Measurements from ENCODE around the gene OR8B3.
A peak's percentile ranks its signal among the peaks of the same experiment; 100 is the strongest.
"Not testable (repeated sequence)": the region's sequence is repeated elsewhere in the genome, so short reads cannot be mapped to it uniquely, and the experiment has no call there.

OR8B3 gene, protein sequence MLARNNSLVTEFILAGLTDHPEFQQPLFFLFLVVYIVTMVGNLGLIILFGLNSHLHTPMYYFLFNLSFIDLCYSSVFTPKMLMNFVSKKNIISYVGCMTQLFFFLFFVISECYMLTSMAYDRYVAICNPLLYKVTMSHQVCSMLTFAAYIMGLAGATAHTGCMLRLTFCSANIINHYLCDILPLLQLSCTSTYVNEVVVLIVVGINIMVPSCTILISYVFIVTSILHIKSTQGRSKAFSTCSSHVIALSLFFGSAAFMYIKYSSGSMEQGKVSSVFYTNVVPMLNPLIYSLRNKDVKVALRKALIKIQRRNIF

DNA sequence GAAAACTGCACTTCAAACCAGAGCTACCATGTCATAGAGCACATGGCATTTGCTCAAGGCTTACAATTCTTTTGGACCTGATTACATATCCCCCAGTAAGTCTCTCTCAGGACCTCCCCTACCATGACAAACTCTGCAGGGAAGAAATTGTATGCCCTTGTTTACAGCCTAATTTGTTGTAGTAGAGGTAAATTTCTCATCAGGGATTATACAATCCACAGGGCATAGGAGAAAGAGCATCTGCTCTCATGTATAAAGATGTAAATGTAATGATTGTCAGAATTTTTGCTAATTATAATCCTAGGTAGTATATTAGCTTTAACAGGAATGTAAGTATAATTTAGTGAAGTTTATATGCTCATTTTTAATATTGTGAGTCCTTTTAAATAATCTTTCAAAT is at the start of gene OR8B3:
Gene OR8B3 (minus strand): TSS at position 101 of the 400 bp plus-strand sequence. CDS start 1,673 bp downstream, outside the sequence.
- no peak for DNase-seq

DNA sequence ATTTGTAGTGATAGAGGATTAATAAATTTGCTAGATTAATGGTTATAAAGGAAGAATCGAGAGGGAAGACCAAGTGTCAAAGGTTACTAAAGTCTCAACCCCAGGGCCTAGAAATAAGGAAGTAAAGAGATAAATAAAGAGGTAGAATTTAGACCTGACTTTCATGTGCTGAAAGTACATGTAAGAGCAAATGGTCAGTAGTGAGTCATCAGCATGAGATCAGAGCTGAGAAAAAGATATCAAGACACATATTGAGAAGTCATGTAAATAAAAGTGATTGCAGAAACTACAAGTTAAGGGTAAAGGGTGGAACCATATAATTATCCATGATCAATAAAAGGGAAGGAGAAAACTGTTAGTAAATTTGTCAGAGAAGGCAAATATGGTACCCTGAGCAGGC is 48.1 kb upstream of the OR8B3 start:
- no peak for DNase-seq

DNA sequence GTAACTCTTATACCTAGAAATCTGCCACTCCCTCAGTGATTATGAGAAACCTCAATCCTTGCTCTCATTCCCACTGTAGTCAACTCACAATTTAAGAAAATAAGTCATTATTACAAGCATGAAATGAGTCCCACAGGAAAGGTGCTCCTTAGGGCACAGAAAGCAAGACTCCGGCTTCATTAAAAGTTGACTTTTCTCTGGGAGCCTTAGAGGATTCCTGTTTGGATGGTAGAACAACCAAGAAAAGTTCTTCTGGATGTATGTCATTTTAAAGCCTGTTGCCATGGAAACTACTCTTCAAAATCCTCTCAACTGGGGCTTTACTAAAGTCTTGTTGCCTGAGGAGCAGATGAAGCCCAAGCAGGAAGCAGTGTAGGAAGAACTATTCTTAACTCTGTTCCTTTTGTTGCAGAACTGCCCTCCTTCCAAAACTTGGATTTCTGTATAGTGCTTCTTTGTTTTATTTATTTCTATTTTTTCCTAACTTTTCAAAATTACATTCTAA is 46.9 kb upstream of the OR8B3 start, which contains the start of gene OR8B8:
Gene OR8B8 (minus strand): TSS at position 51 of the 505 bp plus-strand sequence. CDS start 4,611 bp downstream, outside the sequence.
- no peak for DNase-seq

DNA sequence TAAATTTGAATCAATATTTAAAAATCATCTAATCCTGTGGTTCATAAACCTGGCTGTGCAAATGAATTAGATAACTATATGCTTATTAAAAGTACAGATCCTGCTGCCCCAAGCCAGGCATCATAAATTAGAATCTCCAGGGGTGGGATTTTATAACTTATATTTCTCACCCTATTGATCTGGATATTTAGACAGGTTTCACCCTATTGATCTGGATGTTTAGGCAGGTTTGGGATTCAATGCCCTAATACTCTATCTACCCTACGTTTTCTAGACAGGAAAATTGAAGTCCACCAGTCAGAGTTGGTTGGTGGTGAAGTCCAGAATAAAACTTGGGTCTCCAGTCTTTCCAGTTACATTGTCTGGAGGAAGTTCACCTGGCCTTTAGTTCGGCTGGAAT is 44.0 kb upstream of the OR8B3 start:
- DNase-seq: no peak

DNA sequence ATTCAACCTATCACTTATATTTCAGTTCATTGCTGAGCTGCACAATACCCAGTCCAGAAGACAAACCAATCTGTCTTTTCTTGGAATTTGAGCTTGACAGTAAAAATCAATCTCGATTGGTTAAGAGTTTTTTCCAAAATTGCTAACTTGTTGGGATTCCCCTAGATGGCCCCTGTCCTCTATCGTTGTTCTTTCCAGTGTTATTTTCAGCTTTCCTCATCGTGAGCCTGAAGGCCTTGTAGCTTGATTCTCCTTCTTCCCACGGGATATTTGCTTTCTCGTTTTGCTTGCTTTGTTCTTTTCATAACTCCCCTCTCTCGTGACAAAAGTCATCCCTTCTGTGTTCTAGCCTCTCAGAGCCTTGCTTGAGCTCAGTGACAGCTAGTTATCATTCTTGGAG is 43.6 kb upstream of the OR8B3 start:
- no peak for DNase-seq

DNA sequence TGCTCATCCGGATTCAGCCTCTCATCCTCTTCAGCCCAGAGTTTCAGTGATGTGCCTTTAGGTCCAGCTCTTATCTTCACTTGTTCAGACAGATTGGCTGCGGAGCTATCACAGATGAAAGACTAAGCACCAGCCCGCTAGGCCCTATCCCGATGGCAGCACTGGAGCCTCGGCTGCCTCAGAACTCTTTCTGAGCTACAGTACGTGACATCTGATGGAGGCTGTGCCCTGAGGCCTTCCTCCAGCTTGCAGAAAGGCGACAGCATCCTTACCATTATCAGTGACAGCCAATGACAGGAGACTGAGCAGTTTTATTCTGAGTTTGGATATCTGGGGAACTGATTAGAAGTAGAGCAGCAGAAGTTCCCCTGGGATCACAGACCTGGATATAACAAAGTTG is 42.7 kb upstream of the OR8B3 start:
- no peak for DNase-seq

DNA sequence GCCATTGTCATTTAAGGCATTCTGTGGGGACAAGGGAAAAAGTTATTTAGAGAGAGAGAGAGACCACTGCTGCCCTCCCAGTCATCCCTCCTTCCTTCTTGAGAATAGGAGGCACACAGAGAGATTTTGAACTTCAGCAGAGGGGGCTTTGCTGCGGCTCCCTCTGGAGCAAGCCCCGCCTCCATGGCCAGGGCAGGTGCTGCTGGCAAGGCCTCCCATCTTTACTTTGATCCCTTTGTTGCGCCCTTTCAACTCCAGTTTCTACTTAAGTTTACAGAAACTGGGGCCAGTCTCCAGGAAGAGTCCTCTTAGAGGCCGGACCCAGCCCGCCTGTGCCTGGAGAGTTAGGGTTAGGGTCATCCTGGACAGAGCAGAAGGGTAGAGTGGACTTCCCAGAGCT is 42.3 kb upstream of the OR8B3 start:
- DNase-seq: no peak

DNA sequence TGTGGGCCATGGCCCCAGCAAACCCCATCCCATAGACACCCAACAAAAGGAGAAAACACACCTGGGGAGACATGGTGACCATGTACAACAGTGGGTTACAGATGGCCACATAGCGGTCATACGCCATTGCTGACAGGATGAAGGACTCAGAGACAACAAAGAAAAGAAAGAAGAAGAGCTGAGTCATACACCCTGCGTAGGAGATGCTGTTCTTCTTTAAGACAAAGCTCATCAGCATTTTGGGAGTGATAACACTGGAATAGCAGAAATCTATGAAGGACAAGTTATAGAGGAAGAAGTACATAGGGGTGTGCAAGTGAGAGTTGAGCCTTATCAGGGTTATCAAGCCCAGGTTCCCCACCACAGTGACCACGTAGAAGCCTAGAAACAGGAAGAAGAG is 41.8 kb upstream of the OR8B3 start:
- no peak for DNase-seq

DNA sequence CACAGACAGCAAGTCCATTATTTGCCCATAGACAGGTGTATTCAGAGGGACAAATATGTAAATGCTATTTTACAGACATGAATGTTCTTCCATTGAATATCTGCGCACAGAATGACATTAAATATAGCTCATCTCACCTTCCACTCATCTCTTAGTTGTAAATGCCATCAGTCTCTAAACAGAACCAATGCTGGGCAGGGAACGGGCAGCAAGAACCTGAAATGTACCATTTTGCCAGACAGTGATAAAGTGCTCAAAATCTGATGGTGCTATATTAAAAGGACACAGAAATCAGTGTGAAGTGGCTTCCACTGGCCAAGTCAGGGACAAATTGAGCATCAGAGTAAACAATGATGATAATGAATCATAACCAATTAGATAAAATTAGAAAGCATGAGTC is 35.9 kb upstream of the OR8B3 start:
- no peak for DNase-seq

DNA sequence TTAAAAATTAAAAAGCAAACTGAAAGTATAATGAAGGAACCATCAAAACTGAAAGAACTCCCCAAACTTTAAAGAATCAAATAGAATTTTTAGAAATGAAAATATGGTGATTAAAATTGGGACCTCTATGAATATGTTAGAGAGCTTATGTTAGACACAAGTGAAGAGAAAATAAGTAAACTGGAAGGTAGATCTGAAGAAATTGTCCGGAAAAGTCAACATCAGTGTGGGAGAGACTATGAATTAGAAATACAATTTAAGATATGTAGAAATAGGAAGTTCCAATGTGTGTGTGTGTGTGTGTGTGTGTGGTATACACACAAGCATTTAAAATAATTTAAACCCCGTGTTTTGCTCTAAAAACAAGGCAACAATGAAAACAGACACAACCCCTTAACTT is 30.8 kb upstream of the OR8B3 start:
- DNase-seq: no peak

DNA sequence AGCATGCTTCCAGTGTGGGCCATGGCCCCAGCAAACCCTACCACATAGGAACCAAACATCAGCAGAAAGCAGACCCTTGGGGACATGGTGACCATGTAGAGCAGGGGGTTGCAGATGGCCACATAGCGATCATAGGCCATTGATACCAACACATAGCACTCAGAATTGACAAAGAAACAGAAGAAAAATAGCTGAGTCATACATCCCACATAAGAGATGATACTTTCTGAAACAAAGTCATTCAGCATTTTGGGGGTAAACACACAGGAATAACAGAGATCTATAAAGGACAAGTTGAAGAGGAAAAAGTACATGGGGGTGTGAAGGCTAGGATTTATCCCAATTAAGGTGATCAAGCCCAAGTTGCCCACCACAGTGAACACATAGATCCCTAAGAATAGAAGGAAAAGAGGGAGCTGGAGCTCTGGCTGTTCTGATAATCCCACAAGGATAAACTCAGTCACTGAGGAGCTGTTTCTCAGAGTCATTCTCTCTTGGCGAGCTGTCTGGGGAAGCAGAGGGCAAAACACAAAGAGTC is 25.6 kb upstream of the OR8B3 start, which contains the start of gene OR8B4:
Gene OR8B4 (minus strand): TSS at position 488 of the 538 bp plus-strand sequence. CDS start 0 bp downstream, at position 488.
- DNase-seq: no peak

DNA sequence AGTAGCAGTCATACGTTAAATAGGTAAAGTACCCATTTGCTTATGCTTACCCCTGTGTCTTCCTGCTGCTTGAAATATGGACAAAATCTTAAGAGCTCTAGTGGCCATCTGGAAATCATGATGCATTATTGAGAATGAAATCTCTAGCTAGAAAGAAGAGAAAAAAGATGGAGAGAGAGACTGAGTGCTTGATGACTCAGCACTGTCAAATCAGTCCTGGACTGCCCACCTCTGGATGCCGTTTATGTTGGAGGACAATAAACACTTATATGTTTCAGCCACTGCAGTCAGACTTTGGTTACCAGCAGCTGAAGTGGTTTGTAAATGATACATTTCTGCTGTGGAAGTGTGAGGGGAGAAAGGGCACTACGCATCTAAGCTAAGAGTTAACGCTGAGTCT is 22.2 kb upstream of the OR8B3 start:
- no peak for DNase-seq

DNA sequence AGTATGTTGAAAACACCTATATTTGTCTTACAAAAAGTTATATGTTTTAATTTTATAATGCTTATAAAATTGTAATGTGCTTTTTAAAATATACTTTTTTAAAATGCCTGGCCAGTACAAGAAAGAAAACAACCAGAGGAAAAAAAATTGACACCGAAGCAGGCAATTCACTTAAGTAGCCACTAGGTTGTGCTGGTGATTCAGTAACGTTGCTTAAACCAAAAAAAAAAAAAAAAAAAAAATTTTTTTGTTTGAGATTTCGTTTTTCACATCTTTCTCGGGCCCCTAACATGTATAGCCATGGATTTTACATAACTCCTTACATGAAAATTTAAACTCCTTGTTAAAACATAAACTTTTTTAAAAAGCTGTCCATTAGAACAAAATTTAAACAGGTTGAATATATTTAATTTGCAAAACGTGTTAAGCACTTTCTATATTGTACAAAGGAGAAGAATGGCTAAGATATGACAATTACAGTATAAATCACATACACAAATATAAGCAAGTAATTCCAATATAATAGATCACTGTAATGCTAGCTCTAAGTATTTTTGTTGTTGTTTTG is 16.6 kb upstream of the OR8B3 start:
- DNase-seq: peak; percentile 6

DNA sequence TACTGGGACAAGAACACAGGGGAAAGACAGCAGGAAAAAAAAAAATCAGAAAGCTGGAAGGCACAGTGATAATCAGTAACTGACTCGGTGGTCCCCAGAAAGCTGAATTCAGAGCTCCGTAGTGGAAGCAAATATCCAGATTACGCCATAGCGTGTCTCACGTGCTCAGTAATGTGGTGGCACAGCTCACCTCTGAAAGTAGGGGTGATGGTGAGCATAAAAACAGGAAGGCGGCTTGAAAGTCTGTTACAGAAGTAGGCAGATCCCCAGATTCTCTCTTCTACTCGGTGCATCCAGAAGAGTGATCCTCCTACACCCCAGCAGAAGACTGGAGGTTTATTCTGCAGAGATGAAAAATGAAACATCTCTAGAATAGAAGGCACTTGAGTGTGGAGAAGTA is 11.1 kb upstream of the OR8B3 start:
- DNase-seq: no peak

DNA sequence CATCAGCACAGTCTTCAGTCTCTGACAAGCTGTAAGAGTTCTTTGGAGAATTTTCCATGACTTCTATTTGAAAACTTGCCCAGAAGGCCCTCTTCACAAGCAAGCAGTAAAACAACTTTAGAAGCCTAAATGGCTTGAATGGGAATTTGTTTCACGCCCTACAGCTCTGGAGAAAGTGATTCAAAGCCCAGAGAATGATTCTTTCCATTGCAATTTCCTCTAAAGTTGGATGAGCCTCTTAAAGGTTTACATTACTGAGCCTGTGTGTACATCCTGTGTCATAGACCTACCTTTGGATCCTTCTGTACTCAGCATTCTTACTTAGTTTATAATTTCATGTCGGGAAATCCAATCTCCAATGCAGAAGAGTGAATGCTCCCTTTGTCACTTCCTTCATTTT is 6.8 kb upstream of the OR8B3 start:
- DNase-seq: no peak

DNA sequence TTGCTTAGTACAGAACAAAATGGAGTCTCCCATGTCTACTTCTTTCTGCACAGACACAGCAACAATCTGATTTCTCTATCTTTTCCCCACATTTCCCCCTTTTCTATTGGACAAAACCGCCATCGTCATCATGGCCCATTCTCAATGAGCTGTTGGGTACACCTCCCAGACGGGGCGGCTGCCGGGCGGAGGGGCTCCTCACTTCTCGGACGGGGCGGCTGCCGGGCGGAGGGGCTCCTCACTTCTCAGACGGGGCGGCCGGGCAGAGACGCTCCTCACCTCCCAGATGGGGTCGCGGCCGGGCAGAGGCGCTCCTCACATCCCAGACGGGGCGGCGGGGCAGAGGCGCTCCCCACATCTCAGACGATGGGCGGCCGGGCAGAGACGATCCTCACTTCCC is 4.4 kb upstream of the OR8B3 start:
- DNase-seq: not testable (repeated sequence)

DNA sequence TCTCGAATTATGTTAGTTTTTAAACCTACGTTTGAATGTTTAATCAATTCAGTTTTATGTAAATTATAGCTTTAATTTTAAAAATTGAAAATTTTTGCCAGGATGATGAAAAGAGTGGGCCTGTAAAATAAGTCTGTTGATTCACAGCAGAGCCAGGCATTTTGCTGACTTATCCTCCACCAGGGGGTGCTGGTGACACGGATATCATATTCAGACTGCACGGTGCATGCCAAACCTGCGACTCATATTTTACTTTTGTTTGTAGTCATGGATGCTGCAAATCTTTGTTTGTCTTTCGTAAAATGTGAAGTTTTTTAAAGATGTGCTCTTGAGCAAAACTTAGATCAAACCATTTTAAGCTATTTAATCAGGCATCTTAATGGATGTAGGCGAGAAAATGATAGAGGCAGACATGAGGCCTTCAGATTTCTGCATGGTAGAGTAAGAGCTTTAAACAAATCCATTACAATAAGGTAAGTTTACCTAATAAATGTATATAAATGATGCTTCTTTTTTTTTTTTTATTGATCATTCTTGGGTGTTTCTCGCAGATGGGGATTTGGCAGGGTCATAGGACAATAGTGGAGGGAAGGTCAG is 3.6 kb upstream of the OR8B3 start:
- DNase-seq: peak; percentile 0

DNA sequence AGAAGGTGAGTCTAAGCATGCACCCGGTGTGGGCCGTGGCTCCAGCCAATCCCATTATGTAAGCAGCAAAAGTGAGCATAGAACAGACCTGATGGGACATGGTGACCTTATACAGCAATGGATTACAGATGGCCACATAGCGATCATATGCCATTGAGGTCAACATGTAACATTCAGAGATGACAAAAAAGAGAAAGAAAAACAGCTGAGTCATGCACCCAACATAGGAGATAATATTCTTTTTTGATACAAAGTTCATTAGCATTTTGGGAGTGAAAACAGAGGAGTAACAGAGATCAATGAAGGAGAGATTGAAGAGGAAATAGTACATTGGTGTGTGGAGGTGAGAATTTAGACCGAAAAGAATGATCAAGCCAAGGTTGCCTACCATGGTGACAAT is 2.0 kb downstream of the OR8B3 start:
- not testable (repeated sequence) for DNase-seq

DNA sequence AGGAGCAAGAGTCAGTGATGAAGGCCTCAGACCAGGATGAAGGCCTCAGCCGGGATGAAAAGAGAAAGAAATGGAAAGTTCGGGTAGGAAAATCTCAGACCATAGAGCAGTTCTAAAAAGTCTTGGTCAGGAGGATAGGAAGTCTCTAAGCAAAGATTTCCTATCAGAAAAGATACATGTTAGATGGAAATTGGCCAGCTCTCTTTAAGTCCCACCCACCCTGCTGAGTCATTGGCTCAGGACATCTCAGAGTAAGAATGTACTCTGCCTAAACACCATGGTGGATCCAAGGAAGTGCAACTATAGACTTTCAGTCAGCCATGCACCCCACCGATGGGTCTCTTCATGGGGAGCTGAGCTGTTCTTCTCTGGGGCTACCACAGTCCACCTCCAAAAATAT is 4.4 kb downstream of the OR8B3 start:
- DNase-seq: no peak

DNA sequence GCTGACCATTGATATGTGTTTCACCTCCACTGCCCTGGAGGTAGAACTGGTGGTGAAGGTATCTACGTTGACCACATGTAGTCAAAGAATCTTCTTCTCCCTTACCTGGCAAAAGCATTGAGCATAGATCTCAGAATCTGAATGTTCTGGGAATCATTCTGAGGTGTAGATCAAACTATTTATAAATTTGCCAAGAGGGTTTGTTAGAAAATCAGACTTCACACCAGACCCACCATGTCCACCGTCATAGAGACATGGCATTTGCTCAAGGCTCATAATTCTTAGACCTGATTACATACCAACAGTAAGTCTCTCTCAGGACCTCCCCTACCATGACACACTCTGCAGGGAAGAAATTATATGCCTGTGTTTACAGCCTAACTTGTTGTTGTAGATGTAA is 14.4 kb downstream of the OR8B3 start, which contains the start of gene OR8B2:
Gene OR8B2 (minus strand): TSS at position 101 of the 400 bp plus-strand sequence. CDS start 1,156 bp downstream, outside the sequence.
- no peak for DNase-seq

DNA sequence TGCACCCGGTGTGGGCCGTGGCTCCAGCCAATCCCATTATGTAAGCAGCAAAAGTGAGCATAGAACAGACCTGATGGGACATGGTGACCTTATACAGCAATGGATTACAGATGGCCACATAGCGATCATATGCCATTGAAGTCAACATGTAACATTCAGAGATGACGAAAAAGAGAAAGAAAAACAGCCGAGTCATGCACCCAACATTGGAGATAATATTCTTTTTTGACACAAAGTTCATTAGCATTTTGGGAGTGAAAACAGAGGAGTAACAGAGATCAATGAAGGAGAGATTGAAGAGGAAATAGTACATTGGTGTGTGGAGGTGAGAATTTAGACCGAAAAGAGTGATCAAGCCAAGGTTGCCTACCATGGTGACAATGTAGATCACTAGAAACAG is 16.0 kb downstream of the OR8B3 start:
- not testable (repeated sequence) for DNase-seq

DNA sequence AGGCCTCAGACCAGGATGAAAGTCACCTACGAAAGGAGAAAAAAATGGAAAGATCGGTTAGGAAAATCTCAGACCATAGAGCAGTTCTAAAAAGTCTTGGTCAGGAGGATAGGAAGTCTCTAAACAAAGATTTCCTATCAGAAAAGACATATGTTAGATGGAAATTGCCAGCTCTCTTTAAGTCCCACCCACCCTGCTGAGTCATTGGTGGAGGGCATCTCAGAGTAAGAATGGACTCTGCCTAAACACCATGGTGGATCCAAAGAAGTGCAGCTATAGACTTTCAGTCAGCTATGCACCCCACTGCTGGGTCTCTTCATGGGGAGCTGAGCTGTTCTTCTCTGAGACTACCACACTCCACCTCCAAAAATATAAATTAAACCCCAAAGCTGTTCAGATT is 18.2 kb downstream of the OR8B3 start:
- DNase-seq: no peak

DNA sequence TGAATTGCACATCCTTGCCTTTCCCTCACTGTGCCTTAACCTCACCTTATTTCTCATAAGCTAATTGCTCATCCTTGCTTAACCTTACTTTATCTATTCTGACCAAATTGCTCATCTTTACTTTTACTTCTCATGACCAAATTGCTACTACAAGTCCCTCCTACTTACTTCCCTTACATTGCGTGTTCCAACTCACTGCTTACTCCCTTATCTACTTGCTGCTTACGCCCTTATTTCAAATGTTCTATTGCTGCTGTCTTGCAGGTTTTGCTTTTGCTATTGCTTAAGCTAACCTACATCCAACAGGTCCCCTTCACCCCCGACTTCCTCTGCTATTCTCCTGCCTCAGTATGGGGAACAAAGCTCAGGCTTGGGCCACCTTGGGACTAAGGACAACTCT is 22.5 kb downstream of the OR8B3 start:
- DNase-seq: no peak

DNA sequence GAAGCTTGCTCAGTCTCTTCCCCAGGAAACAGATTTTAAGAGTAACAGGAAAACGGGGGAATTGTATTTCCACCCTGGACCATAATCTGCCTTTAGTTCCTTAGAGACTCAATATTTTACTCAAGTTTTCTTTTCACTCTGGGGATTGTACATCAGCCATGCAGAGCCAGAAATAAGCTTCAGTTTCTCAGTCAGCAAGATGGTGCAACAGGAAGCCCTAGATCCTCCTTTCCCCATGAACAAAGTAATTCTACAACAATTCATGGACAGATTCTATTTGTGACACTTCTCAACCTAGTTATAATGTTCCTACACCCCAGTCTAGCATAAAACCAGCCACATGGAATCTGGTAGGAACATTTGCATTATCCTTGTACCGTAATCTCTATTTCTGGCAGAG is 39.3 kb downstream of the OR8B3 start:
- no peak for DNase-seq
